GM12874 (cell line): Measurements from ENCODE around the gene EDN2.

Experiments used
- CTCF ChIP-seq: IDR thresholded peaks from 2 replicates; pipeline ENCODE4 v1.5.1; 2011; ENCODE audit warnings: low read depth, mild to moderate bottlenecking, control low read depth, low read length, moderate library complexity; ENCODE audit not compliant: insufficient read depth

EDN2 gene

DNA sequence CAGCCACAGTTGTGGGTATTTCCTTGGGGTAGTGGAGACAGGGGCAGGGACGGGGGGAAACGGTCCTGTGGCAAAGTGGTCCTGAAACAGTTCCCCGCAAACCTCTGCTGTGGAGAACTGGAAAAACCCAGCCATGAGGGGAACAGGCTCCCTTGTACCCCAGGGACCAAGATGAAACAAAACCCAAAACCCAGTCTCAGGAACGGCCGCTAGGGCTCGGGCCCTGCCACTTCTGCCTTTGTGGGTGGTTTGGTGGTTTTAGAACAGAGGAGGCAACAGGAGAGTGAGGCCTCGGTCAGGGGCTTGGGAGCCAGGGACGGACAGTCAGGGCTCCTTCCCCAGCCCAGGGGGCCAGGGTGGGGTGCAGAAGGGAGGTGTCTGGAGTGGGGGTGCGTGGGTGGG, 24.8 kb upstream of the EDN2 start:
- no peak for TF ChIP-seq CTCF

DNA sequence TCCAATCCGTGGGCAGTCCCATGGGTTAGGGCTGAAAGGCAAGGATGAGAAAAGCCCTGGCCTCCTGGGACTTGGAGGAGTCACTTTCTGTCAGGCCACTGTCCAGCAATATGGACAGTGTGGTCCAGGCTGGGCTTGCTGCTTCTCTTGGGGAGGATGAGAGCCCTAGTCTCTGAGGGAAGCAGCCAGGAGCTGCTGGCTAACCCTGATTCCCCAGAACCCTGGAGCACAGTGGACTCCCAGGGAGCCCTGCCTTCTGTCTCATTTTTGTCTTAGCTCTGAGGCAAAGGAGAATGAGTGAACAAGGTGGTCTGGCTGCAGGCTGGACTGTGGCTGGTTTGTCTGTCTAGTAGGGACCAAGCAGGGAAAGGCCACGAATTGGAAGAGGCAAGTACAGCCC, 23.8 kb upstream of the EDN2 start:
- no peak for TF ChIP-seq CTCF

GRCh38 chr1:41507836-41508235, 23.4 kb upstream of the EDN2 start:
- no peak for TF ChIP-seq CTCF

DNA sequence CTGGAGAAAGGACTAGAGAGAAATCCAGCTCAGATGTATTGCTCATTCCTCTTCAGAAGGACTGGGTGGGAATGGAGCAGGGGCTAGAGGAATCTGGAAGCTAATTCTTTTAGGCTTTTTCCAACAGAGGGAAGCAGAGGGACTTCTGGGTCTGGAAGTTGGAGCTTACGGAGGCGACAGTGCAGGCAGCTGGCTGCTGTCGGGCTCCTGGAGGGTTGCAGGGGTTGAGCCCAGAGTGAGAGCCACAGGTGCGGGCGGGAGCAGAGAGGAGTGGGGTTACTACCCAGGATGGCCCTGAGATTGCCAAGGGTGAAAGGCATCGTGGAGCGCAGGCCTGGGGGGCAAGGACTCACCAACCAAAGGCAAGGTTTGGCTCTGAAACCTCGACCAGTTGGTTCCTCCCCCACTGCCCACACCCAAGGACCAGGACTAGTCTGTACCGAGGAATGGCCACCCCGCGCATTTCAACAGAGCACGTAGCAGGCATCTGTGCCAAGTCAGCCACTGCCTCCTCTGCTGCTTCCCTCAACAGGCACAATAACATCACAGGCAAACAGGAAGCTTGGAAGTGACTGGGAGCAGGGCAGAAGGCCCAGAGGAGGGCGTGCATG, 22.7 kb upstream of the EDN2 start:
- no peak for TF ChIP-seq CTCF

- TF ChIP-seq CTCF: no peak
These were observed 19.9 kb upstream of the EDN2 start for GRCh38 chr1:41504114-41505035.

- TF ChIP-seq CTCF: no peak
These were observed 19.1 kb upstream of the EDN2 start for GRCh38 chr1:41503538-41504113.

GRCh38 chr1:41502912-41503311, 18.4 kb upstream of the EDN2 start:
- no peak for TF ChIP-seq CTCF
